Natural killer cell treated with Interleukin-12 subunit alpha and Interleukin-12 subunit beta and Interleukin-15 and Interleukin-18, amount 100 ng/mL, for 72 hours (primary cell): ENCODE measurements around the gene PRKAB1. TPM values are rescaled to one million over a fixed set of nuclear protein-coding genes. Genes with fewer than 3 reads are reported as not detected.
A peak's percentile ranks its signal among the peaks of the same experiment; 100 is the strongest.

Experiments used
- ATAC-seq, 2 donors: fragments of 150-1000 bp; cut with Tn5 transposase in 1 of 2; sonication (Bioruptor Pico), chemical (Tn5 transposase) in 1 of 2; 2 replicates each; pipeline ENCODE4 v1.10.0; 2021
- DNase-seq: peaks from one replicate; pipeline ENCODE4 v3.0.0; 2022; ENCODE audit warnings: low spot score
- H3K27ac Mint-ChIP-seq, 2 donors: 1 replicate in 1 of 2; 2 replicates in 1 of 2; pipeline ENCODE4 v1.8.0; 2022; ENCODE audit warnings: mixed read lengths in 2 of 2, mild to moderate bottlenecking in 1 of 2, moderate library complexity in 1 of 2
- H3K27me3 Mint-ChIP-seq, 2 donors: 1 replicate in 1 of 2; 2 replicates in 1 of 2; pipeline ENCODE4 v1.8.0; 2022; ENCODE audit warnings: mixed read lengths in 2 of 2
- H3K36me3 Mint-ChIP-seq: one replicate; pipeline ENCODE4 v1.8.0; 2022; ENCODE audit warnings: mixed read lengths
- H3K4me1 Mint-ChIP-seq, 2 donors: 1 replicate in 1 of 2; 2 replicates in 1 of 2; pipeline ENCODE4 v1.8.0; 2022; ENCODE audit warnings: low read depth in 2 of 2, mixed read lengths in 2 of 2, mild to moderate bottlenecking in 1 of 2
- H3K4me3 Mint-ChIP-seq: one replicate; pipeline ENCODE4 v1.8.0; 2022; ENCODE audit warnings: mixed read lengths
- H3K9me3 Mint-ChIP-seq: 2 replicates; pipeline ENCODE4 v1.8.0; 2022; ENCODE audit warnings: mixed read lengths
- total RNA-seq, 2 donors: library from RNA; stranded (reverse); gene quantifications; one replicate each; pipeline ENCODE4 v1.2.3, GENCODE V29; 2022

Gene PRKAB1
- total RNA-seq, 2 donors from 2014 or later: 27.4 to 31.4 TPM

DNA sequence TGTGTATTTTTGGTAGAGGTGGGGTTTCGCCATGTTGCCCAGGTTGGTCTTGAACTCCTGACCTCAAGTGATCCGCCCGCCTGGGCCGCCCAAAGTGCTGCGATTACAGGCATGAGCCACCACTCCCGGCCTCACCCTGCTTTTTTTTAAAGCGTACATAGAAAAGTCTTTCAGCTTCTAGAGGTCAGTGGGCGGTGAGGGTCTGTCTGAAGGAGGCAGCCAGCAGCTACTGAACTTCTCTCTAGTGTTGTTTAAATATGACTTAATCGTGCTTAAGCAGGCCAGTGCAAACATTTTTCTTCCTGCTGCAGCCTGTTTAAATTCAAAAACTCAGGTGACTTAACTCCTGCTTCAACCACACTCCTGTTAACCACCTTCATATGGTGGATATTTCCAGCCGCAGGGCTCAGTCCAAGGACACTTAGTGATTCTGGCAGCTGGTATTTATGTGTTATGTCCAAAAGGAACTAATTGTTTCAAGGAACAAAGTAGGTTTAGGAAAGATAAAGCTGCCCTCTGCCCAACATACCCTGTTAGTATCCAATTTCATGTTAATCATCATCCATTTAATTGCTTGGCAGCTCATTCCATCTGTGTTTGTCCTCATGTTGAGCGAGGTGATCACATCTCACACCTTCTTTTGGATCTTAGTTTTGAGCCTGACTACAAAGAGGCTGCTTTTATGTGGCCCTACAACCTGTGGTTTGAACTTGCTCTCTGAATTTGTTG lies 2.0 kb downstream of the PRKAB1 start:
- peaks cover 37 to 58% of the 10 kb centered on the region in 2 donors for H3K4me1 Mint-ChIP-seq
- DNase-seq (no peak), ATAC-seq (no peak)
- no peaks in the 10 kb centered on the region for H3K9me3 Mint-ChIP-seq
- H3K27me3 Mint-ChIP-seq: no peaks in the 10 kb centered on the region
- H3K27ac Mint-ChIP-seq: peak overlapping the region; percentile 70 to 73
- H3K36me3 Mint-ChIP-seq: peaks cover 33% of the 10 kb centered on the region
- peak overlapping the region; percentile 69 for H3K4me3 Mint-ChIP-seq

DNA sequence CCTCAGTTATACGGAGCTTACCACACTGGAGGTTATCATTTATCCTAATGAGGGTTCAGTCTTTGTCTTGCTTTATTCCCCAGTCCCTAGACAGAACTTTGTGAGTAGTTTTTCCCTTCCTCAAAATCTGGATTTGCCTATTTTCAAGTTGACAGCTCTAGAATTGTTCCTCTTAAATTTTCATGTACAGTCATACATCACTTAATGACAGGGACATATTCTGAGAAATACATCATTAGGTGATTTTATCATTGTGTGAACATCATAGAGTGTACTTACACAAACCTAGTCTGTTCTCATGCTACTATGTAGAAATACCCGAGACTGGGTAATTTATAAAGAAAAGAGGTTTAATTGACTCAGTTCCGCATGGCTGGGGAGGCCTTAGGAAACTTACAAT lies 3.1 kb downstream of the PRKAB1 start:
- Mint-ChIP-seq H3K36me3 (peaks cover 37% of the 10 kb centered on the region), H3K9me3 (no peaks in the 10 kb centered on the region), H3K27me3 (no peaks in the 10 kb centered on the region), H3K4me1 (peaks cover 37 to 55% of the 10 kb centered on the region in 2 donors), H3K4me3 (no peak overlapping the region), H3K27ac (peak overlapping the region; percentile 70 to 73)
- no peak for ATAC-seq
- DNase-seq: no peak

DNA sequence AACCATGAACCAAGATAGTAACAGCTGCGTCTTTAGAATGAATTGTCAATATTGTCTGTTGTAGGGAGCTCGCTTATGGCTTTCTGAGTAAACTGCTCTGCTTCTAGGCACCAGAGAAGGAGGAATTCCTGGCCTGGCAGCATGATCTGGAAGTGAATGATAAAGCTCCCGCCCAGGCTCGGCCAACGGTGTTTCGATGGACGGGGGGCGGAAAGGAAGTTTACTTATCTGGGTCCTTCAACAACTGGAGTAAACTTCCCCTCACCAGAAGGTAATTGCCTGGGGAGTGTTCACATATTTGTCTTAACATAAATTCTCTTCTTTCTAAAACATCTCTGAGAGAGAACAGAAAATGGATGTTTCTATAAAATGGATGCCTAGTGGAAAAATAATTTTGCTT lies 4.3 kb downstream of the PRKAB1 start:
- H3K27me3 Mint-ChIP-seq: no peaks in the 10 kb centered on the region
- DNase-seq (no peak), ATAC-seq (no peak)

DNA sequence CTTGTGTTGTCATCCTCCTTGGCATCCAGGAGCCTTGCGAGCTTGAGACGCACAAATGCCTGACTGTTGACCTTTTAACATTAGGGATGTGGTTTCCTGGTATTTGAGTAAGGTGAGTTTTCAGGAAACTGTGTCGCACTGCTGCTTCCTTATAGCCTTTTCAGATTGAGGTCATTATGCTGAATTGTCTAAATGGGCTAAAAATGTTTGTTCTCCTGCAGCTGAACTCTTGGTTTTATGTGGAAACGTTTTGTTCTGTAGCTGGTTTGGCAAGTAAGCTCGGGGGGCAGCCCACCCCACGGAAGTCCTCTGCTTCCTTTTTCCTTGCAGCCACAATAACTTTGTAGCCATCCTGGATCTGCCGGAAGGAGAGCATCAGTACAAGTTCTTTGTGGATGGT lies 5.7 kb downstream of the PRKAB1 start:
- DNase-seq (no peak), ATAC-seq (no peak)
- H3K4me3 Mint-ChIP-seq: peak overlapping the region; percentile 12
- peaks cover 28 to 41% of the 10 kb centered on the region in 2 donors for H3K4me1 Mint-ChIP-seq
- H3K27ac Mint-ChIP-seq: peak overlapping the region; percentile 70 to 84
- peaks cover 49% of the 10 kb centered on the region for H3K36me3 Mint-ChIP-seq
- H3K27me3 Mint-ChIP-seq: no peaks in the 10 kb centered on the region
- no peaks in the 10 kb centered on the region for H3K9me3 Mint-ChIP-seq

More for the DNA sequence above, 4.3 kb downstream of the PRKAB1 start:
- peaks cover 44% of the 10 kb centered on the region for H3K36me3 Mint-ChIP-seq
- peaks cover 31 to 49% of the 10 kb centered on the region in 2 donors for H3K4me1 Mint-ChIP-seq
- H3K9me3 Mint-ChIP-seq: no peaks in the 10 kb centered on the region
- peak overlapping the region; percentile 70 to 84 for H3K27ac Mint-ChIP-seq
- no peak overlapping the region for H3K4me3 Mint-ChIP-seq

DNA sequence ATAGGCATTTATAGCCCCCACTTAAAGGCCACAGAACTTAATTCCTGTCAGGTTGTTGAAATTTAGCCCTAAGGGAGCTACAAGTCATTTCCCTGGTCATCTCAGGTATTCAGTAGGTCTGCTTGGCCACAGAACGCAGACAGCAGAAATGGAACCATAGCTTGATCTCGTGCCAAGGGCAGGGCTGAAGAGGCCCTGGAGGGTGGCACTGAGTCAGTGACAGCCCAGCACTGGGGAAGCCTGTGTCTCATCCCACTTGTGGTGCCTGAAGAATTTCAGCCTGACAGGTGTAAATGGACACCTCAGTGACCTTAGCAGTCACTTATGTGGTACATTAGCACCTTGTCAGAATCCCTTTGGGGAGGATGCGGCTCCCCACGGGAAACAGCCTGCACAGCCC lies 6.6 kb downstream of the PRKAB1 start:
- H3K4me1 Mint-ChIP-seq: peaks cover 26 to 40% of the 10 kb centered on the region in 2 donors
- no peaks in the 10 kb centered on the region for H3K9me3 Mint-ChIP-seq
- DNase-seq (no peak), ATAC-seq (no peak)
- peak overlapping the region; percentile 70 to 84 for H3K27ac Mint-ChIP-seq
- H3K27me3 Mint-ChIP-seq: no peaks in the 10 kb centered on the region
- H3K4me3 Mint-ChIP-seq: no peak overlapping the region
- peaks cover 50% of the 10 kb centered on the region for H3K36me3 Mint-ChIP-seq

DNA sequence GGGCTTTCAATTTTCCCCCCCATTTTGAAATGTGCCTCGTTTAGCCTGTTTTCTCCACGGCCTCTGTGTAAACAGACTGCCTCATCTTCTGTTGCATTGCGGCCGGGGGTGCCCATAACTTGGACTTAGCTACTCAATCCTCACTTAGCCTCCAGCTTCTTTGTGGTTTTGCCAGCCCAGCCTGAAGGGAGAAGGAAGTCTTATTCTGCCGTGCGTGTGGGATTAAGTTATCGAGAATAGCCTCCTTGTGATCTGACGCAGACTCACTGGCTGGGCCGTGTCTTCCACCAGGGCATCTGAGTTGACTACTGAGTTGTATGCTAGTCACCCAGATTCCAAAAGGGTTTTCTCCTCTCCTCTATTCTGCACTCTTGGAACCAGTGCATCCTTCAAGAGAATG lies 8.1 kb downstream of the PRKAB1 start:
- ATAC-seq (no peak), DNase-seq (no peak)
- no peak overlapping the region for H3K27ac Mint-ChIP-seq
- H3K27me3 Mint-ChIP-seq: no peaks in the 10 kb centered on the region
- H3K4me3 Mint-ChIP-seq: no peak overlapping the region
- H3K9me3 Mint-ChIP-seq: no peaks in the 10 kb centered on the region
- peaks cover 16 to 31% of the 10 kb centered on the region in 2 donors for H3K4me1 Mint-ChIP-seq
- peaks cover 44% of the 10 kb centered on the region for H3K36me3 Mint-ChIP-seq

DNA sequence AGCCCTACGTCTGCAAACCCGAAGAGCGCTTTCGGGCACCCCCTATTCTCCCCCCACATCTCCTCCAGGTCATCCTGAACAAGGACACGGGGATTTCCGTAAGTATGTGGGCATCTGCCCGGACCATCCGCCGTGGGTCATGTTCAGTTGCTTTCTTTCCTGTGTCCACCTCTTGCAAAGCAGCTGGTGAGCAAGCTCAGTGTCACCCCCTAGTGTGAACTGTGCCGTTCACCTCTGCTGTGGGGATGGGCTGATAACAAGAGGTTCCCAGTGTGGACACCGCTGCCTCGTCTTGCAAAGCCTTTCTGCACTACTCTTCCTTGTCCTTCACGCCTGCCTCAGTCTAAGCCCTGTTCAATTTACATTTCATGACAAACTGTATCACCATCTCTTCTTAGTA lies 8.6 kb downstream of the PRKAB1 start:
- Mint-ChIP-seq H3K4me1 (peaks cover 11 to 27% of the 10 kb centered on the region in 2 donors), H3K36me3 (peaks cover 44% of the 10 kb centered on the region), H3K27me3 (no peaks in the 10 kb centered on the region), H3K9me3 (no peaks in the 10 kb centered on the region), H3K27ac (peak overlapping the region; percentile 4 to 33), H3K4me3 (no peak overlapping the region)
- DNase-seq (no peak), ATAC-seq (no peak)

DNA sequence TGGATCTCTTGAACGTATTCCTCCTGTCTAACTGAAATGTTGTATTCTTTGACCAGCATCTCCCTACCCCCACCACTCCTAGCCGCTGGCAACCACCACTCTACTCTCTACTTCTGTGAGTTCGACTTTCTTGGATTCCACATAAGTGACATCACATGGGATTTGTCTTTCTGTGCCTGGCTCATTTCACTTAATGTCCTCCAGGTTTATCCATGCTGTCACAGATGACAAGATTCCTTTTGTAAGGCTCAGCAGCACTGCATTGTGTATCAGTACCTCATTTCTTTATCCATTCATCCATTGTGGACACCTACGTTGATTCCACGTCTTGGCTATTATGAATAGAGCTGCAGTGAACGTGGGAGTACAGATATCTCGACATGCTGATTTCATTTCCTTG lies 10.5 kb downstream of the PRKAB1 start:
- no peaks in the 10 kb centered on the region for H3K9me3 Mint-ChIP-seq
- DNase-seq: no peak
- peaks cover 26% of the 10 kb centered on the region for H3K36me3 Mint-ChIP-seq
- H3K4me3 Mint-ChIP-seq: no peak overlapping the region
- peaks cover 8 to 12% of the 10 kb centered on the region in 2 donors for H3K4me1 Mint-ChIP-seq
- no peak for ATAC-seq
- no peaks in the 10 kb centered on the region for H3K27me3 Mint-ChIP-seq
- no peak overlapping the region for H3K27ac Mint-ChIP-seq

DNA sequence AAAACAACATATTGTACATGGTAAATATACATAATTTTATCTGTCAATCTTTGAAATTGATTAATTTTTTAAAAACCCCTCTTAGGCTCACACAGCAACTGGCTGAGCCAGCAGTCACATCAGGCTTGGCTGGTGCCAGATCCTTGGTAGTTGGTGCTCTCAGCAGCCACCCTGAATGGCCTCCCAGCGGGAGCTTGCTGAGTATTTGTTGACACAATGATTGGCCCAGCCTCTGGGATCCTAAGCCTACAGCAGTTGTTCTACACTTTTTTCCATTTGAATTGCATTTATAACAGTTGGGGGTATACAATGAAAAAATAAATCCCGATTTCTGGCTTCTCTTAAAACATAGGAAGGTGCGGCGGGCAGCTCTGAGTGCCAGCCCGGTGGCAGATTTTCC lies 11.1 kb downstream of the PRKAB1 start:
- Mint-ChIP-seq H3K4me3 (no peak overlapping the region), H3K4me1 (peaks cover 5 to 8% of the 10 kb centered on the region in 2 donors), H3K27me3 (no peaks in the 10 kb centered on the region), H3K36me3 (peaks cover 20% of the 10 kb centered on the region), H3K9me3 (no peaks in the 10 kb centered on the region), H3K27ac (no peak overlapping the region)
- DNase-seq: no peak
- ATAC-seq: no peak

DNA sequence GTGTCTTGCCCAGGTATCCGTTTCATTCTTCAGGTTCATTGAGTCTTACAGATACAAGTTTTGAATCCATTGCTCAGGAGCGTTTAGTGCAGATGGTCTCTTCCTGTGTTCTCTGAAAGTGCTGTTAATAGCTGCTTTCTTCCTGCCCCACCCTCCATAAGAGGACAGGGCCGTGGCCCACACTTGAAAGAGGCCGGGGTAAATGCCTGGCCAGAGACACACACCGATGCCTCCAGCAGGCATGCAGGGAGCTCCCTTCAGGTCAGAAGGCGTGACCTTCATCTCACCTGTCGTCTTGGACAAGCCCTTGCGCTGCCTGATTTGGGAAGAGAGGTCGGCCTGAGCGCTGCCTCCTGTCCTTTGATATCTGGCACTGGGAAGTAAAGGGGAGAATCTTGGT lies 11.6 kb downstream of the PRKAB1 start:
- Mint-ChIP-seq H3K36me3 (peaks cover 17% of the 10 kb centered on the region), H3K27me3 (no peaks in the 10 kb centered on the region), H3K27ac (no peak overlapping the region), H3K4me3 (no peak overlapping the region), H3K4me1 (peaks cover 5 to 6% of the 10 kb centered on the region in 2 donors), H3K9me3 (no peaks in the 10 kb centered on the region)
- ATAC-seq: no peak
- DNase-seq: no peak

DNA sequence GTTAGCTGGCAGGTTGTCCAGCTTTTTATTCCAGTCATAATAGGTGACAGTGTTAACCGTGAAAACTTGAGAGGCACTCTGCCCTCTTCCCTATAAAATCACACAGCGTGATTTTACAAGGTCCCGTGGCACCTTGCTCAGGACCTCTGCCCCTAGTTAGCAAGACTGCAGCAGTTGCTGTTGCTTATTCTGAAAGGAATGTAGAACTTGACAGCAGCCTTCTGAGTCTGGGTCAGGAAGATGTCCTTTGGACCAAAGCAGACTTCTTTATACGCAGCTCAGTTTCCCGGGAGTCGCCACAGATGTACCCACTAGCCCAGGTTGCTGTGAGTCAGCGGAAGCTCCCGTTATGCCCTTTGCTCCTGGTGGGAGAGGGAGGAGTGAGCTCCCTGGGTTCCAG lies 13.2 kb downstream of the PRKAB1 start:
- DNase-seq (no peak), ATAC-seq (no peak)
- H3K9me3 Mint-ChIP-seq: no peaks in the 10 kb centered on the region
- no peaks in the 10 kb centered on the region for H3K27me3 Mint-ChIP-seq
- no peak overlapping the region for H3K27ac Mint-ChIP-seq
- H3K4me3 Mint-ChIP-seq: no peak overlapping the region
- peaks cover 13% of the 10 kb centered on the region for H3K36me3 Mint-ChIP-seq
- H3K4me1 Mint-ChIP-seq: peaks cover 5 to 6% of the 10 kb centered on the region in 2 donors

DNA sequence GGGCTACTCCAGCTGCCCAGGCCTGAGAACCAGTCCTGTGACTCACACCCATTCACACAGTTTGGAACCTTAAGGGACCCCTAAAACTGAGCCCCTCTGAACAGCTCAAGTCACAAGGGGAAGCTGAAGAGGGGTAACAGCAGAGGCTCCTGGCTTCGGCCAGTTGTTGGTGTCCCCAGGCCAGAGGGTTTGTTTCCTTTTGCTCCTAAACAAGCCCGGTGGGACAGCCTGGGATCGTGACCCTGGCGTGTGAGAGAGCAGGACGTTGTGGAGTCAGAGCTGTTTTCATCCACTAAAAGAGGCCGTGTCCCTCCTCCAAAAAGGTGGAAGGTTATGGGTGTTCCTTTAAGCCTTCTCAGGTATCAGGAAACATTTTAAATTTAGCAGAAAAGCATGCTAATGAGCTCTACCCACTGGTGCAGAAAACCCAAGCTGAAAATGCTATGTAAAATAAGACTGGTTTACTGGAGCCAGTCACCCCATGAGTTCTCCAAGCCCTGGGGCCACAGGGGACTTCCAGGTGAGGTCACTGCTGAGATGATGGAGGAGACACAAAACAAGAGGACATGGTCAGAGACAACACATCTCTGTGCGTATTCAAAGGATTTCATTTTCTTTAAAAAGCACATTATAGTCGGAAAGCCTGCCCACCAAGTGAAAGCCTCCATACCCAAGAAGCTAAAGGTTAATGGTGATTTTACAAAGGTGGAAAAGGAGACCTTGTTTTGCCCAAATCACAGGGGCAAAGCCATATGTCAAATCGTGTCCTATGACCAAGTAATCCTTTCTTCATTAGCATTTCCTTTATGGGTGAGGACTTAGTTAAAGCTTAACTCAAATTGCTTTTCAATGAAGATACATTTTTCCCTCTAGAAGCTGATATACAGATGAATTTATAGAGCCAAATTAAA lies 14.1 kb downstream of the PRKAB1 start:
- peaks cover 7% of the 10 kb centered on the region for H3K36me3 Mint-ChIP-seq
- no peak for ATAC-seq

DNA sequence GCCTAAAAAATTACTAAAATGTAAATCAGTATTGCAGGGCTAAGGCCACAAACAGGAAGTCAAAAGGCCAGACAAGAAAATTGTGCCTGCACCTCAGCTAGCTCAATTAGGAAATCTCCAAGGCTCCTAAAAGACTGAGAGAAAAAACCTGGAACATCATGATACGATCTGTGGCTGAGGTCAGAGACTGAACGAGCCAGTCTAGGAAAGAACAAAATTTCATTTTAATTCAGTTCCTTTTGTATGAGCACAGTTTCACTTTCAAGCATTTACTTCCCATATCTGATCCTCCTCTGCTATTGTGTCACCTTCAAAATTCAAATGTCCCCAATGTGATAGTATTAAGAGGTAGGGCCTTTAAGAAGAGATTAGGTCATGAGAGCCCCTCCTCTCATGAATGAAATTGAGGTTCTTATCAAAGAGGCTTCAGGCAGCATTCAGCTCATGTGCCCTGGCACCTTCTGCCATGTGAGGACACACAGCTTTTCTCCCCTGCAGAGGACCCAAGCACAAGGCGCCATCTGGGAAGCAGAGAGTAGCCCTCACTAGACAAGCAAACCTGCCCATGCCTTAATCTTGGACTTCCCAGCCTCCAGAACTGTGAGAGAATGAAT lies 14.8 kb downstream of the PRKAB1 start:
- DNase-seq (no peak), ATAC-seq (no peak)
- Mint-ChIP-seq H3K27ac (peak overlapping the region; percentile 51 to 70), H3K9me3 (no peaks in the 10 kb centered on the region), H3K4me1 (peaks cover 0 to 3% of the 10 kb centered on the region in 2 donors), H3K4me3 (no peak overlapping the region), H3K36me3 (peaks cover 6% of the 10 kb centered on the region), H3K27me3 (no peaks in the 10 kb centered on the region)

More for the DNA sequence above, 14.1 kb downstream of the PRKAB1 start:
- H3K27ac Mint-ChIP-seq: peak overlapping the region; percentile 51 to 70
- H3K27me3 Mint-ChIP-seq: no peaks in the 10 kb centered on the region
- no peak overlapping the region for H3K4me3 Mint-ChIP-seq
- H3K9me3 Mint-ChIP-seq: no peaks in the 10 kb centered on the region
- peaks cover 0 to 3% of the 10 kb centered on the region in 2 donors for H3K4me1 Mint-ChIP-seq
- DNase-seq: no peak

DNA sequence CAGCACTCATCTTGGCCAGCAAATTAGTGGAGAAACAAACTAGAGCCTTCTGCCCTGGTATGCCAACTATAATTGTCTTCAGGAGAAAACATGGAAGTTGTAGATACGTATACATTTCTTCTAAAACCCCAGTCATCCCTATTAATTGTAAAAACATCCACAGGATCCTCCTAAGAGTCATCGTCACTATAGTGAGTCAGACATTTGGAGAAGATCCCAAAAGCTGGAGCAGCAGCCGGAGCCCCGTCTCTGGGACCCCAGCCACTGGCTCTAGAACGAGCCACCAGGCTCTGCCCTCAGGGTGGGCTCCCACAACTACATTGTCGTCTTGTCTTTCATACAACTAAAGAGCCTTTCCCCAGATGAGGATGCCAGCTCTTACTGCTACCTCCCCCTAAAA lies 15.5 kb downstream of the PRKAB1 start:
- Mint-ChIP-seq H3K4me3 (no peak overlapping the region), H3K36me3 (peaks cover 3% of the 10 kb centered on the region), H3K4me1 (peaks cover 0 to 3% of the 10 kb centered on the region in 2 donors), H3K27ac (no peak overlapping the region), H3K9me3 (no peaks in the 10 kb centered on the region), H3K27me3 (no peaks in the 10 kb centered on the region)
- ATAC-seq (no peak), DNase-seq (no peak)
